Stimulated activated naive CD4-positive, alpha-beta T cell treated with Interleukin-2 at 50 U/mL for 16 hours (primary cell): Measurements from ENCODE around the gene FXYD7.
"Not testable (repeated sequence)": the region's sequence is repeated elsewhere in the genome, so short reads cannot be mapped to it uniquely, and the experiment has no call there.

Experiments
- DNase-seq: peaks from one replicate; lab custom pipeline; 2025; lab: John Stamatoyannopoulos, UW

FXYD7 gene

GRCh38 chr19:35127871-35128270 lies 15.2 kb upstream of the FXYD7 start:
- DNase-seq = no peak

- no peak for DNase-seq
Observed at GRCh38 chr19:35128398-35129057, 14.5 kb upstream of the FXYD7 start.

GRCh38 chr19:35129724-35130274 lies 13.3 kb upstream of the FXYD7 start:
- DNase-seq = not testable (repeated sequence)

- DNase-seq = no peak
Observed at GRCh38 chr19:35130761-35131720, 12.0 kb upstream of the FXYD7 start.

- no peak for DNase-seq
Observed at GRCh38 chr19:35132254-35132653, 10.8 kb upstream of the FXYD7 start.

- no peak for DNase-seq
Observed at GRCh38 chr19:35133826-35134225, 9.2 kb upstream of the FXYD7 start.

GRCh38 chr19:35134601-35135242 lies 8.3 kb upstream of the FXYD7 start, which contains the start of gene LGI4:
Gene LGI4, minus strand, starts transcription at chr19:35135059. Its CDS starts 379 bp downstream, at chr19:35134680.
- DNase-seq = no peak

GRCh38 chr19:35135389-35135909 lies 7.6 kb upstream of the FXYD7 start:
- peak; percentile 62 for DNase-seq

- no peak for DNase-seq
Observed at GRCh38 chr19:35136231-35136630, 6.8 kb upstream of the FXYD7 start.

- DNase-seq = no peak
Observed at GRCh38 chr19:35136977-35137702, 5.9 kb upstream of the FXYD7 start.

- DNase-seq = no peak
Observed at GRCh38 chr19:35138305-35138892, 4.7 kb upstream of the FXYD7 start, which contains the start of gene FXYD1. Gene FXYD1, plus strand, starts transcription at chr19:35138824. Its CDS starts 1,256 bp downstream, at chr19:35140080.

- no peak for DNase-seq
Observed at GRCh38 chr19:35140207-35140961, 2.7 kb upstream of the FXYD7 start.

- DNase-seq = peak; percentile 96
Observed at GRCh38 chr19:35140962-35141836, 1.9 kb upstream of the FXYD7 start.

GRCh38 chr19:35141837-35142605 lies 1.0 kb upstream of the FXYD7 start:
- peak; percentile 29 for DNase-seq

- peak; percentile 49 for DNase-seq
Observed at GRCh38 chr19:35142606-35143230, 337 bp upstream of the FXYD7 start.

- DNase-seq = no peak
Observed at GRCh38 chr19:35143818-35144217, 763 bp downstream of the FXYD7 start.

- DNase-seq = no peak
Observed at GRCh38 chr19:35144259-35144599, 1.2 kb downstream of the FXYD7 start.
